Naive thymus-derived CD4-positive, alpha-beta T cell (primary cell): ENCODE measurements around the gene CRHR1. TPM values are rescaled to one million over a fixed set of nuclear protein-coding genes. Genes with fewer than 3 reads are reported as not detected.

Experiments used
- ATAC-seq: fragments of 150-1000 bp; cut with Tn5 transposase; 2 replicates; pipeline ENCODE4 v1.10.0; 2021; ENCODE audit warnings: mild to moderate bottlenecking, moderate library complexity
- CTCF ChIA-PET: fragments of 350-600 bp; sonication (Branson Sonifier 250); formaldehyde crosslinking; loops from one replicate; lab custom pipeline; 2021; ENCODE audit warnings: antibody characterized with exemption; lab: Charles Lee
- POLR2A ChIA-PET: fragments of 350-600 bp; sonication (Branson Sonifier 250); formaldehyde crosslinking; loops from one replicate; lab custom pipeline; 2021; ENCODE audit warnings: antibody characterized with exemption, inconsistent platforms; lab: Charles Lee
- DNase-seq, 9 donors: peaks; one replicate each; pipeline versions ENCODE4 v3.0.0 to v3.0.0-alpha.2; 2020 to 2022; ENCODE audit warnings: mixed read lengths in 1 of 9
- H3K27ac ChIP-seq: one replicate; pipeline ENCODE4 v1.7.0; 2013; ENCODE audit warnings: mild to moderate bottlenecking, low read depth, low read length, moderate library complexity
- H3K27me3 ChIP-seq, 2 donors: one replicate each; pipeline ENCODE4 v1.7.0; 2013; ENCODE audit warnings: low read length in 2 of 2, mild to moderate bottlenecking in 2 of 2, moderate library complexity in 2 of 2; ENCODE audit not compliant: control insufficient read depth in 2 of 2, insufficient read depth in 2 of 2
- H3K36me3 ChIP-seq, 3 experiments: 1 replicate in 2 of 3; 2 replicates in 1 of 3; pipeline ENCODE4 v1.7.0; 2013; ENCODE audit warnings: low read length in 3 of 3, mild to moderate bottlenecking in 3 of 3, moderate library complexity in 1 of 3; ENCODE audit not compliant: insufficient read depth in 3 of 3, control insufficient read depth in 2 of 3
- H3K4me1 ChIP-seq, 2 donors: one replicate each; pipeline ENCODE4 v1.7.0; 2013; ENCODE audit warnings: low read length in 2 of 2, mild to moderate bottlenecking in 2 of 2, moderate library complexity in 1 of 2; ENCODE audit not compliant: control insufficient read depth in 2 of 2, insufficient read depth in 2 of 2
- H3K4me3 ChIP-seq: 2 replicates; pipeline ENCODE4 v1.7.0; 2013; ENCODE audit warnings: mild to moderate bottlenecking, low read length
- H3K9me3 ChIP-seq, 3 experiments: 1 replicate in 2 of 3; 2 replicates in 1 of 3; pipeline ENCODE4 v1.7.0; 2013; ENCODE audit warnings: low read length in 3 of 3; ENCODE audit not compliant: control insufficient read depth in 2 of 3
- H3K27ac Mint-ChIP-seq, 9 donors: one replicate each; pipeline ENCODE4 v1.8.0; 2020 to 2022; ENCODE audit warnings: mixed read lengths in 9 of 9, mild to moderate bottlenecking in 8 of 9, moderate library complexity in 5 of 9, inconsistent platforms in 2 of 9
- H3K27me3 Mint-ChIP-seq, 5 donors: one replicate each; pipeline ENCODE4 v1.8.0; 2021 to 2022; ENCODE audit warnings: mixed read lengths in 5 of 5, mild to moderate bottlenecking in 1 of 5
- H3K36me3 Mint-ChIP-seq, 5 donors: one replicate each; pipeline ENCODE4 v1.8.0; 2020 to 2022; ENCODE audit warnings: mixed read lengths in 5 of 5, mild to moderate bottlenecking in 3 of 5, inconsistent platforms in 1 of 5
- H3K4me1 Mint-ChIP-seq, 7 donors: one replicate each; pipeline ENCODE4 v1.8.0; 2020 to 2022; ENCODE audit warnings: mixed read lengths in 7 of 7, mild to moderate bottlenecking in 3 of 7, inconsistent platforms in 1 of 7
- H3K4me3 Mint-ChIP-seq, 10 donors: one replicate each; pipeline ENCODE4 v1.8.0; 2020 to 2022; ENCODE audit warnings: mild to moderate bottlenecking in 10 of 10, mixed read lengths in 10 of 10, moderate library complexity in 6 of 10, inconsistent platforms in 2 of 10
- H3K9me3 Mint-ChIP-seq, 11 donors: one replicate each; pipeline ENCODE4 v1.8.0; 2020 to 2022; ENCODE audit warnings: mixed read lengths in 11 of 11, mild to moderate bottlenecking in 4 of 11, inconsistent platforms in 1 of 11, moderate library complexity in 1 of 11
- intact Hi-C, 2 donors: fragments of 100-400 bp; cut with micrococcal nuclease; formaldehyde crosslinking; loops; one replicate each; pipeline ENCODE4 v1.15.1; 2023
- polyA plus RNA-seq, 2 donors: library from polyadenylated mRNA; unstranded; fragments of 300-500 nt; fragmentation: Illumina TruSeq; gene quantifications; one replicate each; pipeline ENCODE4 v1.2.3, GENCODE V29; 2021
- total RNA-seq, 6 experiments: library from RNA in 5 of 6; stranded (reverse) in 5 of 6; gene quantifications; 1 replicate in 5 of 6; 2 replicates in 1 of 6; pipeline ENCODE4 v1.2.3 and lab custom pipeline; 2021 to 2026

The CRHR1 gene
- total and polyA plus RNA-seq, 7 experiments from 2014 or later = not detected

- DNase-seq (no peak), ATAC-seq (no peak)
- Histone ChIP-seq H3K4me1 (no peaks in the 10 kb centered on the region), H3K27me3 (no peaks in the 10 kb centered on the region), H3K9me3 (no peaks in the 10 kb centered on the region), H3K36me3 (no peaks in the 10 kb centered on the region), H3K4me3 (no peak overlapping the region), H3K27ac (no peak overlapping the region)
- Mint-ChIP-seq H3K36me3 (no peaks in the 10 kb centered on the region), H3K27ac (no peak overlapping the region), H3K4me1 (peaks cover 0 to 4% (median 0%) of the 10 kb centered on the region in 7 donors), H3K27me3 (no peaks in the 10 kb centered on the region), H3K4me3 (no peak overlapping the region), H3K9me3 (no peaks in the 10 kb centered on the region)
- intact Hi-C loops = no loop called here
- ChIA-PET POLR2A (no interaction called here), CTCF (no interaction called here)
Observed at GRCh38 chr17:45821147-45821546, 37.0 kb downstream of the CRHR1 start.

DNA sequence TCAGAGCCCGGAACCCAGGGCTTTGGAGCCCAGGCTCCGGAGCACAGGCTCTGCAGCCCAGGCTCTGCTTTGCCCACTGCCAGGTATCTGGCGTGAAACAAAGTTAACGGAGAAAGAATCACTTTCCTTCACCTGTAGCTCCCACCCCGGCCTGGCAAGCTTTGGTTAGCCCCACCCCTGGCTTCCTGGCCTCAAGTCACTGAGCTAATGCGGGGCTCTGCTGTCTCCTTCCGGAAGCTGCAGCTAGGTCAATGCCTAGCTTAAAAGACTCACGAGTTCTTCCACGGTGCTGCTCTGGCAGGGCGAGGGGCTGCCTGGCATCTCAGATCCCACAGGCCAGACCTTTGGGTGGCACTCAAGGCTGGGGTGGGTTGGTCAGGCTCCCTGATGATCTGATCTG lies 39.5 kb downstream of the CRHR1 start:
- no peaks in the 10 kb centered on the region for H3K36me3 ChIP-seq
- POLR2A ChIA-PET = no interaction called here
- intact Hi-C loops = no loop called here

DNA sequence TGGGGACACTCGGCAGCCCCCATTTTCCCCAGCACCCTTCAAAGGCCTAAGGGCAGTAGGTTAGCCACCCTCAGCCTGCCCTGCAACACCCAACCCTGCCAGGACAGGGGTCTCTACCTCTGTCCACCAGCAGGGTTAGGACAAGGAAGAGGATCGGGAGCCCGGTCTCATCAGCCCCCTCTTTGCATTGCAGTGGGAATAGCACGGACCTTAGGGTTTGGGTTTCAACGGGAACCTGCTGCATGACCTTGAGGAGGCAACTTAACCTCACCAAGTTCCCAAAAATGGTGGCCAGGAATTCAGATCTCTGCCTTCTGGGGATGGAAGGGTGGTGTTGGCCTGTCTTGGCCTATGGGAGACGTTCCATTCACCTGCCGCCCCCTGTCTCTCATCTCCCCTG lies 40.4 kb downstream of the CRHR1 start:
- no peaks in the 10 kb centered on the region for H3K36me3 Mint-ChIP-seq
- ChIA-PET POLR2A (no interaction called here), CTCF (no interaction called here)
- H3K27me3 Mint-ChIP-seq = peaks cover 0 to 6% (median 0%) of the 10 kb centered on the region in 5 donors
- Histone ChIP-seq H3K9me3 (no peaks in the 10 kb centered on the region), H3K4me3 (no peak overlapping the region), H3K36me3 (no peaks in the 10 kb centered on the region), H3K27me3 (no peaks in the 10 kb centered on the region), H3K27ac (no peak overlapping the region), H3K4me1 (no peaks in the 10 kb centered on the region)
- H3K9me3 Mint-ChIP-seq = no peaks in the 10 kb centered on the region
- peaks cover 0 to 15% (median 3%) of the 10 kb centered on the region in 7 donors for H3K4me1 Mint-ChIP-seq
- H3K4me3 Mint-ChIP-seq = no peak overlapping the region
- H3K27ac Mint-ChIP-seq = no peak overlapping the region
- ATAC-seq (no peak), DNase-seq (no peak)
- intact Hi-C loops = no loop called here

More for the DNA sequence above, 39.5 kb downstream of the CRHR1 start:
- ATAC-seq (no peak), DNase-seq (peak in 2 of 9 donors; percentile 11 to 15)
- no peak overlapping the region for H3K27ac Mint-ChIP-seq
- Histone ChIP-seq H3K9me3 (no peaks in the 10 kb centered on the region), H3K27ac (no peak overlapping the region), H3K4me1 (no peaks in the 10 kb centered on the region), H3K4me3 (no peak overlapping the region), H3K27me3 (no peaks in the 10 kb centered on the region)
- peak overlapping the region in 1 of 10 donors; percentile 54 for H3K4me3 Mint-ChIP-seq
- no peaks in the 10 kb centered on the region for H3K36me3 Mint-ChIP-seq
- H3K4me1 Mint-ChIP-seq = peaks cover 0 to 13% (median 3%) of the 10 kb centered on the region in 7 donors
- peaks cover 0 to 4% (median 0%) of the 10 kb centered on the region in 5 donors for H3K27me3 Mint-ChIP-seq
- CTCF ChIA-PET = interaction anchor here (0.7 kb wide), 1 partner anchor 8 kb away, joined by 3 read pairs; no protein-coding TSS in a partner anchor
- no peaks in the 10 kb centered on the region for H3K9me3 Mint-ChIP-seq

- DNase-seq = no peak
- H3K27me3 Mint-ChIP-seq = peaks cover 0 to 6% (median 0%) of the 10 kb centered on the region in 5 donors
- H3K27me3 ChIP-seq = no peaks in the 10 kb centered on the region
- intact Hi-C loops = no loop called here
- no peaks in the 10 kb centered on the region for H3K9me3 Mint-ChIP-seq
- H3K27ac Mint-ChIP-seq = no peak overlapping the region
- H3K27ac ChIP-seq = no peak overlapping the region
- no peaks in the 10 kb centered on the region for H3K9me3 ChIP-seq
- no peak overlapping the region for H3K4me3 ChIP-seq
- POLR2A ChIA-PET = no interaction called here
- H3K4me1 ChIP-seq = no peaks in the 10 kb centered on the region
- ATAC-seq = no peak
- H3K36me3 Mint-ChIP-seq = no peaks in the 10 kb centered on the region
- no peaks in the 10 kb centered on the region for H3K36me3 ChIP-seq
- H3K4me1 Mint-ChIP-seq = peaks cover 0 to 15% (median 3%) of the 10 kb centered on the region in 7 donors
- CTCF ChIA-PET = no interaction called here
- H3K4me3 Mint-ChIP-seq = no peak overlapping the region
Observed at GRCh38 chr17:45824901-45825492, 40.9 kb downstream of the CRHR1 start.

DNA sequence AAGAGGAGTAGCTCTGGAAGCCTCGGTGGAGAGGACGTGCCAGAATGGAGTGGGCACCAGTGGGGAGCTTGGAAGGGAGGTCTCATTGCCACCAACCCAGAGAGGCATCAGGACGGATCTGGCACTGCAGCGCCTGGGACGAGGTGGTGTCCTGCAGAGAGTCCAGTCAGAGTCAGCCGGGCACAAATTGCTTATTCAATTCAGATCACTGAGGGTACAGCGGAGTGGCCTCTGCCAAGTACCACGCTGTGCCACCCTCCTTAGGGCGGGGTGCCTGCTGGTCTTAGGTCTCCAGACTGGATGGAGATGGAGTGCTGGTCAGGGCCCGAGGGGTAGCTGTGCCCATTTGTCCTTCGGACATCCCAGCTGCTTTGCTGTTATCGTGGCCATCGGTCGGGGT lies 41.7 kb downstream of the CRHR1 start:
- intact Hi-C loops = no loop called here
- H3K27me3 ChIP-seq = no peaks in the 10 kb centered on the region
- CTCF ChIA-PET = interaction anchor here (1.1 kb wide), 1 partner anchor 10 kb away, joined by 3 read pairs; no protein-coding TSS in a partner anchor

GRCh38 chr17:45826919-45827588 lies 42.9 kb downstream of the CRHR1 start:
- H3K27ac Mint-ChIP-seq = no peak overlapping the region

More for the DNA sequence above, 41.7 kb downstream of the CRHR1 start:
- H3K9me3 Mint-ChIP-seq = no peaks in the 10 kb centered on the region
- POLR2A ChIA-PET = no interaction called here
- H3K4me1 Mint-ChIP-seq = peaks cover 0 to 15% (median 3%) of the 10 kb centered on the region in 7 donors
- no peaks in the 10 kb centered on the region for H3K4me1 ChIP-seq
- no peak overlapping the region for H3K4me3 ChIP-seq
- H3K4me3 Mint-ChIP-seq = no peak overlapping the region
- no peaks in the 10 kb centered on the region for H3K36me3 Mint-ChIP-seq
- peaks cover 0 to 6% (median 0%) of the 10 kb centered on the region in 5 donors for H3K27me3 Mint-ChIP-seq
- no peaks in the 10 kb centered on the region for H3K36me3 ChIP-seq
- no peak overlapping the region for H3K27ac ChIP-seq
- DNase-seq (no peak), ATAC-seq (no peak)
- no peak overlapping the region for H3K27ac Mint-ChIP-seq
- no peaks in the 10 kb centered on the region for H3K9me3 ChIP-seq

More at GRCh38 chr17:45826919-45827588, 42.9 kb downstream of the CRHR1 start:
- no peaks in the 10 kb centered on the region for H3K4me1 ChIP-seq
- H3K4me3 ChIP-seq = no peak overlapping the region
- Mint-ChIP-seq H3K27me3 (peaks cover 0 to 6% (median 0%) of the 10 kb centered on the region in 5 donors), H3K4me1 (peaks cover 0 to 15% (median 5%) of the 10 kb centered on the region in 7 donors), H3K4me3 (no peak overlapping the region), H3K9me3 (no peaks in the 10 kb centered on the region), H3K36me3 (no peaks in the 10 kb centered on the region)
- POLR2A ChIA-PET = no interaction called here
- no peak overlapping the region for H3K27ac ChIP-seq
- H3K36me3 ChIP-seq = no peaks in the 10 kb centered on the region
- intact Hi-C loops = no loop called here
- CTCF ChIA-PET = interaction anchor here (0.8 to 1.1 kb wide), 2 partner anchors 9 to 23 kb away, joined by 3 read pairs; no protein-coding TSS in a partner anchor
- no peaks in the 10 kb centered on the region for H3K9me3 ChIP-seq
- no peak for ATAC-seq
- no peak for DNase-seq
- no peaks in the 10 kb centered on the region for H3K27me3 ChIP-seq
